Ramos (cell line): ENCODE data around the gene FAM20A.

Source experiments
- in situ Hi-C: fragments of 300-500 bp; cut with MboI; formaldehyde crosslinking; loops from one replicate; pipeline ENCODE4 v1.14.3; 2022; ENCODE audit warnings: low sequenced_read_pairs; ENCODE audit not compliant: unreplicated experiment

Gene FAM20A

GRCh38 chr17:68600931-68601564 is at the start of gene FAM20A:
TSS of gene FAM20A (minus strand) at chr17:68601367. CDS start at chr17:68600666, 701 bp downstream.
- in situ Hi-C loops, result no loop called here

GRCh38 chr17:68649324-68649723 is 48.2 kb upstream of the FAM20A start:
- in situ Hi-C loops, result no loop called here

DNA sequence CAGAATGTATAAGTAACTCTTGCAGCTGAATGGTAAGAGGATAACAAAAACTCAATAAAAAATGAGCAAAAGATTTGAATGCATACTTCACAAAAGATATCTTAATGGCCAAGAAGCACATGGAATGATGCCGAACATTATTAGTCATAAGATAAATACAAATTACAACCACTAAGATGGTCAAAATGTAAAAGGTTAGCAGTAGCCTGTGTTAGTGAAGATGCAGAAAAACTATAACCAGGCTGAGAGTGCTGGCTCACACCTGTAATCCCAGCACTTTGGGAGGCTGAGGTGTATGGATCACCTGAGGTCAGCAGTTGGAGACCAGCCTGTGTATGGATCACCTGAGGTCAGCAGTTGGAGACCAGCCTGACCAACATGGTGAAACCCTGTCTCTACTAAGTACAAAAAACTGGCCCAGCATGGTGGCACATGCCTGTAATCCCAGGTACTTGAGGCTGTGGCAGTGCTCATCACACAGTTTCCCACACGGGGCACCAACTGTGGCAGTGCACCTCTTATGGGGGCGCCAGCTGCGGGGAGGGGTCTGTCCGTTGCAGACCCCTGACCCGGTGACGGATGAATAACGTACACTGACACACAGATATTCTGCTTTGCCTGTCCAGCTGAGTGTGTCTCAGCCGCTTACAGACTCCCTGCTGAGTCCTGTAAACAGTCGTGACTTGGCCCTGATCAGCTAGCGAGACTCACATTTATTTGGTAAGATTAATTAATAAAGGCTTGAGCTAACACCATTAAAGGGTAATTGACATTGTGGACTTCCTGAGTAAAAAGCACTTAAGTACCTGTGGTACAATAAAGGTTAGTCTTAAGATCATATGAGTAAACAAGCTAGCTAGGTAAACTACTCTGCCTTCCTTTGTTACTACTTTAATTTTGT is 45.7 kb upstream of the FAM20A start:
- in situ Hi-C loops, result no loop called here

DNA sequence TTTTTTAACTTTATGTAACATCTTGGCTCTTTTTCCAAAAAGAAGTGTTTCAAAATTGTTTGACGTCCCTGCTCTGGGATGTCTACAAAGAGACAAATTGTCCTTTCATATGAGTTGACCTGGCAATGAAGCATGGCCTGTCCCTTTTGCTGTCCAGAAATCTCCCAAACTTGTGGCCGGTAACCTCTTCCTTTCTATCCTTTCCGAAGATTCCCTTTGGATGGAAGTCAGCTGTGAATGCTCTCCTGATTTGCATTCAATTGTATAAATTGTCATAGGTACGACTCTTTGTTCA is 40.9 kb upstream of the FAM20A start:
- in situ Hi-C loops, result no loop called here

DNA sequence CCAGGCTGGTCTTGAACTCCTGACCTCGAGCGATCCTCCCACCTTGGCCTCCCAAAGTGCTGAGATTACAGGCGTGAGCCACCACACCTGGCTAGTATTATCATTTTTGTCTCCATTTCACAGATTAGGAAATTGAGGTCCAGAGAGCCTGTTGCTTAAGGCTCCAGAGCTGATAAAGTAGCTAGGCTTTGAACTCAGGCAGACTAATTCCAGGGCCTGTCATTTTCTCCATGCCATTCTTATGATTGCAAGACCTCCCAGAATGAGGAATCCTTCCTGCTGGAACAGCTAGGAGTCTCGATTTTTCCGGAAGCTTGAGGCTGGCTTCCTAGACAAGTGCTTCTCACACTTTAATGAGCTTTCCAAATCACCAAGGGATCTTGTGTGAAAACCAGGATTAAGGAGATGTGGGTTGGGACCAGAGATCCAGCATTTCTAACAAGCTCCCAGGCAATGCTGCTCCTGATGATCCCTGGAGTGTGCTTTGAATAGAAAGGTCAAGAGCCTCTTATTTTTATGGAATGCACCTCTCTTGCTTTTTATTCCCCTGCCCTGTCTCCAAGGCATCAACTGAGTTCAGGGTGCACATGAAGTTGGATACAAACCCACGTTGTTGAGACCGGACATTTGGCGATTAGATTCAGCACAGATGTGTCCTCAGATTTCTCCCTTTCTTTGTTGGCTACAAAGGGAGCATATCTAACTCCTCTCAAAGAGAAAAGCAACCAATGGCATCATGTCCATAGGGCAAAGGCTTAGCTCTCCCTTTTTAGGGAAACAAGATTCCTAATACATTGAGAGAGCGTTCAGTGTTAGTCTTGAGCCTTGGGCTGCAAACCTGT is 40.3 kb upstream of the FAM20A start:
- in situ Hi-C loops, result no loop called here

DNA sequence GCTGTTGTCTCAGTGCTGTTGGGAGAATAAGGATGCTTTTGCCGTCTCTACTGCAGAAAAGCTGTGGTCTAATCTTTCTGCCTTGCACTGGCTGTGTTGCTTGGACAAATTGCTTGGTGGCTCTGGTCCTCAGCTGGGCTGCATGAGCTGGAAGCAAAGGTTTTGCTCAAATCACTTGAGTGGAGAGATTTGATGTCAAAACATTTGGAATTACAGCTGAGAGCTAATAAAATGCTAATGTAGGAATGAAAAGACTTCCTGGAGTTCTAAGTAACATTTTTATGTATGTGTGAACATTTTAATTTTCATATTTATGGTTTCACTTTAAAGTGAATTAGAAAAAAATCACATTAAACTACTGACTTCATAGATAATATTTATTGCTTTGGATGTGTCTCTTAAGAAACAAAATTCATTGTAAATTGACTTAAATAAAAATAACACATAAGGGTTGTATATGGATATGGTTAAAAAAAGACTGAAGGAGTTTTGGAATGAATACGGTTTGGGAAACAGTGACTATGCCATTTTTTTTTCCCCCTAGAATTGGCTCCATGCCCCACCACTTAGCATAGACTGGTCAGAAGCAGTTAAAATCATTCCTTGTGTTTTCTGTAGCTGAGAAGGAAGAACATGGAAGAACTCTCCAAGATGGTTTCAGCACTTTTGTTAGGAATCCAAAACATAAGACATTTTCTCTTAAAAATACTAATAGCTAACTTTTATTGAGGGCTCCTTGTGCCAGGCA is 39.2 kb upstream of the FAM20A start:
- in situ Hi-C loops, result no loop called here

GRCh38 chr17:68634345-68634876 is 33.2 kb upstream of the FAM20A start:
- in situ Hi-C loops, result no loop called here

DNA sequence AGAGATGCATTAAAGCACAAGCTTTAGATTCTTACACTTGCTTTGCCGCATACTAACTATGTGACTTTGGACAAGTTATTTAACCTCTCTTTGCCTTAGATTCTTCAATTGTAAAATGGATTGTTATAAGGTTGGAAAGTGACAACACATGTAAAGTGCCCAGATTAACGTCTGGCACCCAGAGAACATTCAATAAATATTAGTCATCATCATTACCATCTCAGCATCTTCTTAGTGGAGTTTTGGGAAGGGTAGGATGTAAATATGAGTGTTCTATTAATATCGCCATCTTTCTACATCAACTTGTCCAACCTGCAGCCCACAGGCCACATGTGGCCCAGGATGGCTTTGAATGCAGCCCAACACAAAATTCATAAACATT is 27.4 kb upstream of the FAM20A start:
- in situ Hi-C loops, result no loop called here

DNA sequence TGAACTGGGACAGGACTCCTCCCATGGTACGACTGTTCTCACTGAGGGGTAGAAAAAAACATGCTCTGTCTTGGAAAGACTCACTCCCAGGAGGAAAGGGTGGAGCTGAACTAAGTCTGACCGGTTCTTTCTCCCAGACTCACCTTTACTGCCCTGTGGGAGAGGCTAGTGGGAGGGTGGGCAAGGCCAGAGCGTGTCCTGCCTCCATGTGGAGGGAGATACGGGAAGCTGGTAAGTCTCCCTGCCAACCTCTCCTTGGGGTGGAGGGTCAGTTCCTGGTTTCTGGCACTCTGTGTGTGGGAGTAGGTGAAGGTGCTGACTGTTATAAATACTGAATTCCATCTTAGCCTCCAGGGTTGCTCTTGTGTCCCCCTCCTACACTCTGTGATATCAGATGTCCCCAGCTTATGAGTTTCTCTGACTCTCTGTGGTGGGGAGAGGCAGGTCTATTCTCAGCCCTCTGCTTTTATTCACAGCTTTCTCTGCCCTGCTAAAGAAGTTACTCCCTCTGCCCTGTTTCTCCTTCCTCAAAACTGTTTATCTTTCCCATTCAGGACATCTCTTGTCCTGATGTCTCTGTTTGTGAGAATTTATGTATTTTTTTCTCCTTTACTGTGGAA is 26.9 kb upstream of the FAM20A start:
- in situ Hi-C loops, result no loop called here

DNA sequence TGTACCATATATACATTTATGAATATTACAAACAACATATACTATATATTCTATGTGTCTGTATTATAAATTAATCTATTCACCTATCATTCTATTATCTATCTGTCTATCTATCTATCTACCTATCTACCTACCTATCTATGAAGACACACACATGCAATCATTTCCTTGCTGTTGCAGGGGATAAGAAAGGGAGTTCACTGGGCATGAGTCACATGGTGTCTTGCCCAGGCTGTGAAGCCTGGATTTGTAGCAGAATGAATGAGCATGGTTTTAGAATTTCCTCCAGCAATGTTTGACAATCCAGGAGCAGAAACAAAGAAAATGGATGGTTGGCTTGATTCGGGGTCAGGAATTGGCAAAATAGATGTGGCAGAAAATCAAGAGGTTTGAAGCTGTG is 23.2 kb upstream of the FAM20A start:
- in situ Hi-C loops, result no loop called here

- in situ Hi-C loops, result no loop called here
Measured at GRCh38 chr17:68623811-68624210, 22.6 kb upstream of the FAM20A start.

GRCh38 chr17:68622423-68622822 is 21.3 kb upstream of the FAM20A start:
- in situ Hi-C loops, result no loop called here

DNA sequence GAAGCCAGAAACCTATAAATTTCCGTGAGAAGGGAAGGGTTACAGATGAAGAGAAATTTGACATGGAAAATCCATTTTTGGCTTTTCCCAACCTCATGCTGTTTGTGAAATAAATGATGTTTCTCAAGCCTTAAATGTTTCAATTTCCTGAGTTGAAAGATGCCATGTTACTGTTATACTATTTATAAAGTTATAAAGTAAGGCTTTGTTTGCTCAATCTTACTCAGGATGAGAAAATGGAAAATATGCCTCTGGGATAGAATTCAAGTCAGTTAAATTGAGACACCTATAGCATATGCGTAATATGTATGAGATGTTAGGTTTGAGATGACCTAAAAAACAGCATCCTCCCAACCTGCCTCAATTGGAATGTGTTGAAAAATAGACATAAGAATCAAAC is 19.9 kb upstream of the FAM20A start:
- in situ Hi-C loops, result no loop called here

DNA sequence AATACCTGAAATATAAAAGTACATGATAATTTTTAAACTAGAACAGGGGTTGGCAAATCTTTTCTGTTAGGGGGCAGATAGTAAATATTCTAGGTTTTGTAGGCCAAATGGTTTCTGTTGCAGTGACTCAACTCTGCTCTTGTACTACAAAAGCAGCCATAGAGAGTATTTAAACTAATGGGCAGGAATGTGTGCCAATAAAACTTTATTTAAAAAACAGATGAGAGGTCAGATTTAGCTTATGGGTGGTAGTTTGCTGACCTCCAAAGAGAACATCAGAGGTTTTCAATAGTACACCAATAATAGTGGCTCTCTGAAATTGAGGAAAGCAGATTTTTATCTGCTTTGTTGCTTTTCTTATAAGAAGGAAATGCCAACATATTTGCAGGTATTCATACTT is 15.2 kb upstream of the FAM20A start:
- in situ Hi-C loops, result no loop called here

DNA sequence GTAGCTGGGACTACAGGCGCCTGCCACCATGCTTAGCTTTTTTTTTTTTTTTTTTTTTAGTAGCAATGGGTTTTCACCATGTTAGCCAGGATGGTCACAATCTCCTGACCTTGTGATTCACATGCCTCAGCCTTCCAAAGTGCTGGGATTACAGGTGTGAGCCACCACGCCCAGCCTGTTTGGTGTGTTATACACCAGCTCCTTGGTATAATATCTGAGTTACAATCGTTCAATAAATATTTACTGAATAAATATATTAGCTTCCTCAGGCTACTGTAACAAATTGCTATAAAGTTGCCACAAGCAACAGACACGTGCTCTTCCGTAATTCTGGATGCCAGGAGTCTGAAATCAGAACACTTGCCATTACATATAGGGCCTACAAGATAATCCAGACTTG is 13.6 kb upstream of the FAM20A start:
- in situ Hi-C loops, result no loop called here

DNA sequence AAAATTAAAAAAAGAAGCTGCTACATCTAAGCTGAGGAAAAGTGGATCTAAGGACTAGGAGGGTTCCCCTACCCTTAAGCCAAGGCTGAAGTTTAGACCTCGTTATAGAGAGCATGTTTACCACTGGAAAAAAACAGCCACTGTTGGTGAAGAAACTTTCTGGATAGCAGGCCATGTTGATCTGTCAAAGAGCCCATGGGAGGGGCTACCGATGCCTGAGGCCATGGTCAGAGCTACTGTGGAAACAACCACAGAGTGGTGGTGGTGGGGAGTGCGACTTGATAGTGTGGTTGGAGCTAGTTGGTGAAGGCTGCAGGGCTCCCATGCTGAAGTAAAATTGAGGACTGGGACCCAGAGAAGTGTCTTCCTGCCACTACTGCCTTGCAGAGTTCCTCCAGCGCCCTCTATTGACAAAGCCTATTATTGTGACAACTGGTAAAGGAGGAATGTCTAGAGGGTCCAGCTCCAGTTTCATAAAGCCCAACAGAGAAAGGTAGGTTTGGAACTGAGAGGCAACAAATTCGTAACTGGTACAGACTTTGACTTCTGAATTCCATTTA is 12.7 kb upstream of the FAM20A start:
- in situ Hi-C loops, result no loop called here

DNA sequence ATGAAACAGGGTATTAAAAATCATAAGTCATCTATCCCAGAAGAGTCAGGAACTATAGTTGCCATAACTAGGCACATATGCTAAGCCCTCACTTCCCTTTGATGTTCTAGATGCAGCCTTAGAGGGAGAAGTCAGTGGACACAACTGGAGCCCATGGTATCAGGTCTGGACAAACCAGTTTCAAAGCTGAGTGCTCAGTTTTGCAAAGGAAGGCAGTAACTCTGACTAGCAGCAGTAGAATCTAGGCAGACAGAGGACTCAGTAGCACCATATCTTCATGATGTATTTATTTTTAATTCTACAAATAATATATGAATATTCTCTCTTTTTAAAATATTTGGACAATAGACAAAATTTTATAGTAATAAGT is 11.7 kb upstream of the FAM20A start:
- in situ Hi-C loops, result no loop called here

GRCh38 chr17:68612209-68612922 is 11.2 kb upstream of the FAM20A start:
- in situ Hi-C loops, result no loop called here
